Ovary (tissue), 9 donors: ENCODE measurements around the gene NOL9. TPM values are rescaled to one million over a fixed set of nuclear protein-coding genes. Genes with fewer than 3 reads are reported as not detected.

Source experiments
- DNase-seq, 5 donors: peaks; one replicate each; pipeline ENCODE4 v3.0.0-alpha.2; 2019 to 2020
- H3K27ac ChIP-seq, 2 donors: fragments of 200-600 bp; one replicate each; pipeline versions ENCODE4 v1.5.1 to v1.8.0; 2019 to 2022
- H3K27me3 ChIP-seq: fragments of 200-600 bp; one replicate; pipeline ENCODE4 v1.8.0; 2022
- H3K36me3 ChIP-seq: fragments of 200-600 bp; sonication (generic); one replicate; pipeline ENCODE4 v1.5.1; 2019
- H3K4me1 ChIP-seq: one replicate; pipeline ENCODE4 v1.8.1; 2013; ENCODE audit warnings: mild to moderate bottlenecking, moderate library complexity; ENCODE audit not compliant: insufficient read depth
- H3K4me3 ChIP-seq: fragments of 200-600 bp; sonication (generic); one replicate; pipeline ENCODE4 v1.5.1; 2017
- H3K9me3 ChIP-seq, 2 donors: fragments of 200-600 bp in 1 of 2; sonication (generic) in 1 of 2; one replicate each; pipeline versions ENCODE4 v1.5.1 to v1.8.1; 2013 to 2019; ENCODE audit warnings: mild to moderate bottlenecking in 1 of 2, moderate library complexity in 1 of 2
- CTCF ChIP-seq, 3 donors: fragments of 450-650 bp in 2 of 3; fragments of 200-600 bp in 1 of 3; IDR thresholded peaks; one replicate each; pipeline versions ENCODE4 v1.5.1 to v1.8.0; 2016 to 2022; ENCODE audit warnings: antibody characterized with exemption in 3 of 3, mild to moderate bottlenecking in 1 of 3
- EP300 ChIP-seq: sonication (generic); formaldehyde crosslinking; IDR thresholded peaks from one replicate; pipeline ENCODE4 v1.6.1; 2017; ENCODE audit warnings: antibody characterized with exemption
- POLR2A ChIP-seq: fragments of 450-650 bp; IDR thresholded peaks from one replicate; pipeline ENCODE4 v1.6.1; 2017; ENCODE audit warnings: antibody characterized with exemption, mild to moderate bottlenecking, moderate library complexity
- WGBS, 3 donors: extraction: QIAGEN DNeasy Blood & Tissue Kit in 1 of 3; methylation state at CpG; one replicate each; pipeline versions ENCODE4 v1.1.5 to v1.1.7; 2013 to 2017; 5-methylcytosine and 5-hydroxymethylcytosine counted together
- intact Hi-C, 4 donors: fragments of 100-400 bp; cut with DNase I; formaldehyde crosslinking; loops; one replicate each; pipeline versions ENCODE4 v1.11.0 to v1.15.1; 2022 to 2023
- polyA plus RNA-seq, 2 donors: library from polyadenylated mRNA; stranded (reverse); fragments of 200-250 nt in 1 of 2; fragments of 350-450 nt in 1 of 2; fragmentation: Illumina TruSeq in 1 of 2; extraction: RNeasy Lipid Tissue Mini Kit (QIAGEN cat#74804) in 1 of 2; gene quantifications; one replicate each; pipeline ENCODE4 v1.2.3, GENCODE V29; 2013 to 2014
- total RNA-seq, 7 donors: library from RNA; depleted of rRNA in 2 of 7; stranded (reverse); fragments of >200 nt in 2 of 7; fragmentation: NEBNext Ultra II Directional in 3 of 7; extraction: Animal tissue kit (Norgen Biotek cat#: 25700) in 3 of 7; gene quantifications; one replicate each; pipeline versions ENCODE4 v1.1.0 to v1.2.4, GENCODE V29; 2016 to 2023
- donor health status: DM: no; HTN: no; CAD: no; lungs with moderate emphysema.
- donor health status: DM: no; HTN: no; CAD: no.
- donor health status: Bipolar disorder and iron deficiency.
- donor health status: DM: yes; HTN: yes; CAD: no.
- donor health status: DM: no; HTN: no; CAD: no.
- donor health status: DM: yes; HTN: yes; CAD: no.

Gene NOL9
- total and polyA plus RNA-seq, 9 donors, result 7.2 to 38.9 (median 25.8) TPM

GRCh38 chr1:6557597-6557996 lies 3.3 kb upstream of the NOL9 start:
- Histone ChIP-seq H3K27ac (no peak overlapping the region), H3K4me1 (peaks cover 10% of the 10 kb centered on the region), H3K9me3 (no peaks in the 10 kb centered on the region), H3K36me3 (no peaks in the 10 kb centered on the region), H3K4me3 (no peak overlapping the region), H3K27me3 (no peaks in the 10 kb centered on the region)
- intact Hi-C loops, result loop anchor here in 2 of 4 donors (10.0 kb wide), 2 partner anchors 63 to 77 kb away; partner anchors contain the start of gene PLEKHG5 (in 1 of the 2)
- WGBS, 3 donors, result 82 to 96% (median 92%) methylated on average over 1 of the region's 1 CpG
- TF ChIP-seq CTCF (IDR thresholded peaks at IDR 0.05) (no peak), EP300 (no peak), POLR2A (no peak)
- DNase-seq, result no peak

- no peaks in the 10 kb centered on the region for H3K36me3 ChIP-seq
- 44 to 65% (median 56%) methylated on average over 19 of the region's 19 CpGs for WGBS, 3 donors
- H3K4me1 ChIP-seq, result peaks cover 10% of the 10 kb centered on the region
- TF ChIP-seq POLR2A (no peak), EP300 (no peak), CTCF (IDR thresholded peaks at IDR 0.05) (no peak)
- DNase-seq, result peak; percentile 36 to 64 (median 62)
- H3K27me3 ChIP-seq, result no peaks in the 10 kb centered on the region
- H3K9me3 ChIP-seq, result no peaks in the 10 kb centered on the region
- peak within 1 kb of the TSS; percentile 99 for H3K4me3 ChIP-seq
- peak within 1 kb of the TSS in 1 of 2 donors; percentile 15 for H3K27ac ChIP-seq
- intact Hi-C loops, result loop anchor here in 2 of 4 donors (1.0 to 10.0 kb wide), 3 partner anchors 24 to 80 kb away; partner anchors contain the start of genes PLEKHG5 (in 1 of the 2) and ZBTB48 (in 1 of the 2)
Measured at GRCh38 chr1:6554907-6555778, 830 bp upstream of the NOL9 start, which contains the start of gene TAS1R1. TSS of gene TAS1R1 (plus strand) at chr1:6555307. CDS start at chr1:6555374, 67 bp downstream.

GRCh38 chr1:6547301-6547700 lies 7.0 kb downstream of the NOL9 start:
- Histone ChIP-seq H3K27me3 (no peaks in the 10 kb centered on the region), H3K9me3 (no peaks in the 10 kb centered on the region), H3K27ac (no peak overlapping the region), H3K4me3 (no peak overlapping the region), H3K36me3 (no peaks in the 10 kb centered on the region), H3K4me1 (no peaks in the 10 kb centered on the region)
- DNase-seq, result no peak
- intact Hi-C loops, result no loop called here
- 59 to 62% (median 59%) methylated on average over 4 of the region's 4 CpGs for WGBS, 3 donors
- no peak for TF ChIP-seq EP300
- TF ChIP-seq CTCF (IDR thresholded peaks at IDR 0.05), result no peak

- Histone ChIP-seq H3K4me1 (no peaks in the 10 kb centered on the region), H3K27ac (no peak overlapping the region), H3K27me3 (no peaks in the 10 kb centered on the region), H3K4me3 (no peak overlapping the region), H3K9me3 (no peaks in the 10 kb centered on the region), H3K36me3 (no peaks in the 10 kb centered on the region)
- TF ChIP-seq EP300 (no peak), CTCF (IDR thresholded peaks at IDR 0.05) (no peak), POLR2A (no peak)
- 52 to 57% (median 54%) methylated on average over 5 of the region's 5 CpGs for WGBS, 3 donors
- intact Hi-C loops, result no loop called here
- DNase-seq, result no peak
Measured at GRCh38 chr1:6546326-6546725, 8.0 kb downstream of the NOL9 start.
